HG03558 (cell line): ENCODE measurements around the gene SSPN.
"Not testable (repeated sequence)": the region's sequence is repeated elsewhere in the genome, so short reads cannot be mapped to it uniquely, and the experiment has no call there.

Experiments
- ATAC-seq: cut with Tn5 transposase; IDR thresholded peaks from one replicate; pipeline ENCODE4 v1.9.1; 2021; ENCODE audit warnings: moderate number of reproducible peaks; ENCODE audit not compliant: unreplicated experiment; ENCODE audit errors: extremely low read depth

The SSPN gene

GRCh38 chr12:26226122-26226521 lies 30.7 kb downstream of the SSPN start:
- ATAC-seq = no peak

- no peak for ATAC-seq
These were observed 31.4 kb downstream of the SSPN start for GRCh38 chr12:26226629-26227360.

GRCh38 chr12:26227361-26227745 lies 32.0 kb downstream of the SSPN start:
- ATAC-seq = no peak

- no peak for ATAC-seq
These were observed 34.5 kb downstream of the SSPN start for GRCh38 chr12:26229910-26230309.

GRCh38 chr12:26231470-26231869 lies 36.1 kb downstream of the SSPN start:
- no peak for ATAC-seq

GRCh38 chr12:26231921-26232320 lies 36.5 kb downstream of the SSPN start:
- ATAC-seq = no peak

GRCh38 chr12:26233631-26234030 lies 38.3 kb downstream of the SSPN start:
- ATAC-seq = no peak

GRCh38 chr12:26235465-26235864 lies 40.1 kb downstream of the SSPN start:
- not testable (repeated sequence) for ATAC-seq

- ATAC-seq = no peak
These were observed 43.2 kb downstream of the SSPN start for GRCh38 chr12:26238341-26239121.

GRCh38 chr12:26239122-26239851 lies 43.9 kb downstream of the SSPN start:
- ATAC-seq = no peak

GRCh38 chr12:26239852-26240815 lies 44.8 kb downstream of the SSPN start:
- ATAC-seq = no peak

GRCh38 chr12:26241080-26241479 lies 45.7 kb downstream of the SSPN start:
- no peak for ATAC-seq

- ATAC-seq = no peak
These were observed 47.3 kb downstream of the SSPN start for GRCh38 chr12:26242683-26243082.

GRCh38 chr12:26244503-26244902 lies 49.1 kb downstream of the SSPN start:
- ATAC-seq = no peak

- no peak for ATAC-seq
These were observed 50.0 kb downstream of the SSPN start for GRCh38 chr12:26245175-26245942.

GRCh38 chr12:26246483-26247164 lies 51.3 kb downstream of the SSPN start:
- ATAC-seq = no peak

GRCh38 chr12:26247873-26248272 lies 52.5 kb downstream of the SSPN start:
- ATAC-seq = no peak

- ATAC-seq = no peak
These were observed 55.4 kb downstream of the SSPN start for GRCh38 chr12:26250801-26251200.

GRCh38 chr12:26251600-26251999 lies 56.2 kb downstream of the SSPN start:
- ATAC-seq = no peak
